Spleen (tissue), 11 donors: Measurements from ENCODE around the gene SLC39A11. TPM values are rescaled to one million over a fixed set of nuclear protein-coding genes. Genes with fewer than 3 reads are reported as not detected.

ENCODE experiments used
- DNase-seq: peaks from one replicate; pipeline ENCODE4 v3.0.0-alpha.2; 2020
- H3K27ac ChIP-seq, 8 donors: fragments of 200-600 bp; sonication (generic) in 7 of 8; 1 replicate in 4 of 8; 2 replicates in 4 of 8; pipeline versions ENCODE4 v1.5.0 to v1.8.0; 2016 to 2021; ENCODE audit warnings: inconsistent platforms in 4 of 8, mild to moderate bottlenecking in 4 of 8, moderate library complexity in 1 of 8
- H3K27me3 ChIP-seq, 7 donors: fragments of 200-600 bp; sonication (generic) in 6 of 7; replicated peaks in 1 of 7; 1 replicate in 4 of 7; 2 replicates in 3 of 7; pipeline versions ENCODE4 v1.5.0 to v1.8.0; 2016 to 2021; ENCODE audit warnings: inconsistent platforms in 3 of 7, mild to moderate bottlenecking in 1 of 7
- H3K36me3 ChIP-seq, 6 donors: fragments of 200-600 bp; sonication (generic) in 5 of 6; 1 replicate in 4 of 6; 2 replicates in 2 of 6; pipeline versions ENCODE4 v1.5.0 to v1.8.0; 2016 to 2021; ENCODE audit warnings: inconsistent platforms in 2 of 6
- H3K4me1 ChIP-seq, 6 donors: fragments of 200-600 bp; sonication (generic) in 5 of 6; 1 replicate in 3 of 6; 2 replicates in 3 of 6; pipeline versions ENCODE4 v1.5.0 to v1.8.0; 2016 to 2021; ENCODE audit warnings: inconsistent platforms in 3 of 6
- H3K4me3 ChIP-seq, 8 donors: fragments of 200-600 bp; sonication (generic) in 7 of 8; 1 replicate in 4 of 8; 2 replicates in 4 of 8; pipeline versions ENCODE4 v1.5.0 to v1.8.0; 2016 to 2021; ENCODE audit warnings: inconsistent platforms in 4 of 8, mild to moderate bottlenecking in 4 of 8, moderate library complexity in 2 of 8
- H3K9me3 ChIP-seq, 8 donors: fragments of 200-600 bp; sonication (generic) in 7 of 8; 1 replicate in 4 of 8; 2 replicates in 4 of 8; pipeline versions ENCODE4 v1.5.0 to v1.8.0; 2016 to 2021; ENCODE audit warnings: inconsistent platforms in 4 of 8
- CTCF ChIP-seq, 11 experiments: fragments of 200-600 bp in 7 of 11; fragments of 450-650 bp in 4 of 11; sonication (generic) in 4 of 11; IDR thresholded peaks in 8 of 11; conservative IDR thresholded peaks in 3 of 11; 1 replicate in 7 of 11; 2 replicates in 4 of 11; pipeline versions ENCODE4 v1.4.0 to v1.8.0; 2016 to 2021; ENCODE audit warnings: antibody characterized with exemption in 11 of 11, inconsistent platforms in 4 of 11, mild to moderate bottlenecking in 1 of 11
- POLR2A ChIP-seq, 3 donors: fragments of 450-650 bp; IDR thresholded peaks; one replicate each; pipeline ENCODE4 v1.5.1; 2017; ENCODE audit warnings: antibody characterized with exemption in 3 of 3, mild to moderate bottlenecking in 1 of 3
- POLR2AphosphoS5 ChIP-seq, 3 donors: sonication (generic); formaldehyde crosslinking; IDR thresholded peaks; one replicate each; pipeline ENCODE4 v1.5.1; 2017; ENCODE audit warnings: antibody characterized with exemption in 3 of 3
- WGBS, 5 donors: extraction: QIAGEN DNeasy Blood & Tissue Kit in 3 of 5; methylation state at CpG; one replicate each; pipeline versions ENCODE4 v1.1.5 to v1.1.7; 2013 to 2018; 5-methylcytosine and 5-hydroxymethylcytosine counted together
- intact Hi-C: fragments of 100-400 bp; cut with DNase I; formaldehyde crosslinking; loops from one replicate; pipeline ENCODE4 v1.15.0; 2023; ENCODE audit warnings: low total_unique reads
- polyA plus RNA-seq, 3 donors: library from polyadenylated mRNA; stranded (reverse); fragments of 200-250 nt; gene quantifications; one replicate each; pipeline ENCODE4 v1.2.1, GENCODE V29; 2013
- total RNA-seq, 7 donors: library from RNA; depleted of rRNA in 3 of 7; stranded (reverse); fragments of >200 nt in 3 of 7; fragmentation: NEBNext Ultra II Directional in 4 of 7; extraction: Animal tissue kit (Norgen Biotek cat#: 25700) in 4 of 7; gene quantifications; one replicate each; pipeline versions ENCODE4 v1.1.0 to v1.2.1, GENCODE V29; 2016 to 2021
- donor health status: healthy with polysubstance abuse.
- donor health status: DM: no; HTN: no; CAD: no; lungs with moderate emphysema.
- donor health status: DM: no; HTN: no; CAD: no.
- donor health status: Bipolar disorder and iron deficiency.
- donor health status: healthy.
- donor health status: DM: no; HTN: no; CAD: no.
- donor health status: DM: yes; HTN: yes; CAD: no.

The SLC39A11 gene
- total and polyA plus RNA-seq, 10 donors, result 4.1 to 45.2 (median 27.8) TPM

GRCh38 chr17:72772331-72772821 is 320.1 kb downstream of the SLC39A11 start:
- Histone ChIP-seq H3K27me3 (no peaks in the 10 kb centered on the region), H3K4me3 (no peak overlapping the region), H3K36me3 (peaks cover 0 to 85% (median 0%) of the 10 kb centered on the region in 6 donors), H3K27ac (no peak overlapping the region), H3K9me3 (peaks cover 0 to 19% (median 4%) of the 10 kb centered on the region in 8 donors), H3K4me1 (no peaks in the 10 kb centered on the region)
- DNase-seq, result no peak
- TF ChIP-seq POLR2A (IDR thresholded peaks at IDR 0.05) (no peak), CTCF (IDR thresholded peaks at IDR 0.05 in 8 of 11, conservative IDR thresholded peaks at IDR 0.05 in 3 of 11) (no peak), POLR2AphosphoS5 (IDR thresholded peaks at IDR 0.05) (no peak)
- whole genome bisulfite sequencing, 5 donors, result 84 to 94% (median 91%) methylated on average over 7 of the region's 7 CpGs
- intact Hi-C loops, result loop anchor here (10.0 kb wide), 1 partner anchor 82 kb away; no protein-coding TSS in a partner anchor

- Histone ChIP-seq H3K4me1 (no peaks in the 10 kb centered on the region), H3K27me3 (no peaks in the 10 kb centered on the region), H3K27ac (no peak overlapping the region), H3K9me3 (peaks cover 0 to 23% (median 4%) of the 10 kb centered on the region in 8 donors), H3K36me3 (peaks cover 0 to 81% (median 0%) of the 10 kb centered on the region in 6 donors), H3K4me3 (no peak overlapping the region)
- TF ChIP-seq POLR2AphosphoS5 (IDR thresholded peaks at IDR 0.05), result no peak
- no peak for TF ChIP-seq POLR2A (IDR thresholded peaks at IDR 0.05)
- TF ChIP-seq CTCF (IDR thresholded peaks at IDR 0.05 in 8 of 11, conservative IDR thresholded peaks at IDR 0.05 in 3 of 11), result no peak
- WGBS, 5 donors, result 88 to 97% (median 92%) methylated on average over 3 of the region's 3 CpGs
- intact Hi-C loops, result loop anchor here (10.0 kb wide), 1 partner anchor 83 kb away; no protein-coding TSS in a partner anchor
- DNase-seq, result no peak
Observed at GRCh38 chr17:72771734-72772133, 320.8 kb downstream of the SLC39A11 start.

- TF ChIP-seq POLR2A (IDR thresholded peaks at IDR 0.05) (no peak), CTCF (IDR thresholded peaks at IDR 0.05 in 8 of 11, conservative IDR thresholded peaks at IDR 0.05 in 3 of 11) (no peak), POLR2AphosphoS5 (IDR thresholded peaks at IDR 0.05) (no peak)
- DNase-seq, result no peak
- H3K27me3 ChIP-seq, result no peaks in the 10 kb centered on the region
- no peaks in the 10 kb centered on the region for H3K4me1 ChIP-seq
- peaks cover 0 to 46% (median 0%) of the 10 kb centered on the region in 6 donors for H3K36me3 ChIP-seq
- no peak overlapping the region for H3K27ac ChIP-seq
- H3K9me3 ChIP-seq, result peaks cover 0 to 23% (median 4%) of the 10 kb centered on the region in 8 donors
- 82 to 95% (median 89%) methylated on average over 4 of the region's 4 CpGs for WGBS, 5 donors
- no peak overlapping the region for H3K4me3 ChIP-seq
- intact Hi-C loops, result no loop called here
Observed at GRCh38 chr17:72766761-72767356, 325.6 kb downstream of the SLC39A11 start.

GRCh38 chr17:72765368-72766153 is 326.9 kb downstream of the SLC39A11 start:
- no peaks in the 10 kb centered on the region for H3K27me3 ChIP-seq
- H3K9me3 ChIP-seq, result peaks cover 0 to 15% (median 2%) of the 10 kb centered on the region in 8 donors
- H3K36me3 ChIP-seq, result peaks cover 0 to 33% (median 0%) of the 10 kb centered on the region in 6 donors
- H3K27ac ChIP-seq, result no peak overlapping the region
- TF ChIP-seq CTCF (IDR thresholded peaks at IDR 0.05 in 8 of 11, conservative IDR thresholded peaks at IDR 0.05 in 3 of 11) (no peak), POLR2A (IDR thresholded peaks at IDR 0.05) (no peak), POLR2AphosphoS5 (IDR thresholded peaks at IDR 0.05) (no peak)
- no peak overlapping the region for H3K4me3 ChIP-seq
- no peaks in the 10 kb centered on the region for H3K4me1 ChIP-seq
- intact Hi-C loops, result no loop called here
- WGBS, 5 donors, result 92 to 96% (median 95%) methylated on average over 11 of the region's 11 CpGs
- no peak for DNase-seq
